Right lobe of liver (tissue), 4 donors: ENCODE data around the gene SLC39A1.

Experiments
- CTCF ChIP-seq, 4 donors: fragments of 200-600 bp in 3 of 4; fragments of 450-650 bp in 1 of 4; IDR thresholded peaks; one replicate each; pipeline versions ENCODE4 v1.5.1 to v1.8.0; 2016 to 2022; ENCODE audit warnings: antibody characterized with exemption in 4 of 4, mild to moderate bottlenecking in 2 of 4
- POLR2A ChIP-seq: fragments of 450-650 bp; IDR thresholded peaks from one replicate; pipeline ENCODE4 v1.6.1; 2017; ENCODE audit warnings: antibody characterized with exemption, mild to moderate bottlenecking
- donor health status: DM: no; HTN: no; CAD: no.
- donor health status: DM: no; HTN: no; CAD: no.
- donor health status: DM: no; HTN: yes; CAD: no.

GRCh38 chr1:153984123-153984894, 21.0 kb upstream of the SLC39A1 start:
- no peak for TF ChIP-seq CTCF (IDR thresholded peaks at IDR 0.05)
- TF ChIP-seq POLR2A, result no peak
